ENCODE measurements around the gene CACNA1D. TPM values are rescaled to one million over a fixed set of nuclear protein-coding genes. Genes with fewer than 3 reads are reported as not detected.

Gene CACNA1D
- total and polyA plus RNA-seq, 2 experiments from 2014 or later, result 5.2 to 27.8 TPM

DNA sequence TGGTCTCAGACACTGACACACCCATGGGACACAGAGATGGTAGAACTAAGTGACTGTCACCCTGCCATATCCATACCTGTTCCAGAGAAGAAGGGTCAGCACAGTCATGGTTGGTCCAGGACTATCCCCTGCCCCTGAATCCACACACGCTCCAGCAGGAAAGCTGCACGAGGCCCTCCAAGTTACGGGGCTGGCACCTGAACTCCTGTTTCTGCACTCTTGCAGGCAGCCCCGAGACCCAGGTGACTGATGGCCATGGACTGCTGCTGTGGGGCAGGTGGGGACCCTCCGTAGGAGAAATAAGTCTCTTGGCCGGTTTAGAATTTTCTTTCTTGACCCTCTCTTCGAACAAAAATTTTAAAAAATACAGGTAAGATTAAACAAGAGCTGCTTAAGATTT is 321.2 kb downstream of the CACNA1D start:
- H3K36me3 ChIP-seq (replicated peaks; ENCODE audit: insufficient read depth, low read depth), result no peaks in the 10 kb centered on the region
- TF ChIP-seq, protein P1, sequence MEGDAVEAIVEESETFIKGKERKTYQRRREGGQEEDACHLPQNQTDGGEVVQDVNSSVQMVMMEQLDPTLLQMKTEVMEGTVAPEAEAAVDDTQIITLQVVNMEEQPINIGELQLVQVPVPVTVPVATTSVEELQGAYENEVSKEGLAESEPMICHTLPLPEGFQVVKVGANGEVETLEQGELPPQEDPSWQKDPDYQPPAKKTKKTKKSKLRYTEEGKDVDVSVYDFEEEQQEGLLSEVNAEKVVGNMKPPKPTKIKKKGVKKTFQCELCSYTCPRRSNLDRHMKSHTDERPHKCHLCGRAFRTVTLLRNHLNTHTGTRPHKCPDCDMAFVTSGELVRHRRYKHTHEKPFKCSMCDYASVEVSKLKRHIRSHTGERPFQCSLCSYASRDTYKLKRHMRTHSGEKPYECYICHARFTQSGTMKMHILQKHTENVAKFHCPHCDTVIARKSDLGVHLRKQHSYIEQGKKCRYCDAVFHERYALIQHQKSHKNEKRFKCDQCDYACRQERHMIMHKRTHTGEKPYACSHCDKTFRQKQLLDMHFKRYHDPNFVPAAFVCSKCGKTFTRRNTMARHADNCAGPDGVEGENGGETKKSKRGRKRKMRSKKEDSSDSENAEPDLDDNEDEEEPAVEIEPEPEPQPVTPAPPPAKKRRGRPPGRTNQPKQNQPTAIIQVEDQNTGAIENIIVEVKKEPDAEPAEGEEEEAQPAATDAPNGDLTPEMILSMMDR (IDR thresholded peaks at IDR 0.05; ENCODE audit: poor library complexity), result no peak
- TF ChIP-seq EZH2phosphoT487 (IDR thresholded peaks at IDR 0.05; ENCODE audit: low read depth, severe bottlenecking, unreplicated experiment), result no peak
- no peak for TF ChIP-seq EZH2 (IDR thresholded peaks at IDR 0.05; ENCODE audit: borderline replicate concordance)
- no peaks in the 10 kb centered on the region for H3K79me2 ChIP-seq
- no peak overlapping the region for H3K4me2 ChIP-seq
- H3K27me3 ChIP-seq, result no peaks in the 10 kb centered on the region
- no peaks in the 10 kb centered on the region for H4K20me1 ChIP-seq (ENCODE audit: insufficient read depth, poor library complexity, severe bottlenecking)
- peaks cover 7% of the 10 kb centered on the region for H3K4me1 ChIP-seq (ENCODE audit: insufficient read depth)
- DNase-seq (ENCODE audit: low spot score), result no peak
- no peaks in the 10 kb centered on the region for H3K9me2 ChIP-seq (replicated peaks; ENCODE audit: insufficient read depth)
- H3K9me3 ChIP-seq (ENCODE audit: low read depth), result no peaks in the 10 kb centered on the region
- H3K4me3 ChIP-seq, result no peak overlapping the region
- no peak overlapping the region for H2AFZ ChIP-seq
- 93% methylated on average over 7 of the region's 7 CpGs for WGBS (ENCODE audit: low lambda C conversion rate, missing lambda C conversion rate)
- H3K27ac ChIP-seq, result no peak overlapping the region

DNA sequence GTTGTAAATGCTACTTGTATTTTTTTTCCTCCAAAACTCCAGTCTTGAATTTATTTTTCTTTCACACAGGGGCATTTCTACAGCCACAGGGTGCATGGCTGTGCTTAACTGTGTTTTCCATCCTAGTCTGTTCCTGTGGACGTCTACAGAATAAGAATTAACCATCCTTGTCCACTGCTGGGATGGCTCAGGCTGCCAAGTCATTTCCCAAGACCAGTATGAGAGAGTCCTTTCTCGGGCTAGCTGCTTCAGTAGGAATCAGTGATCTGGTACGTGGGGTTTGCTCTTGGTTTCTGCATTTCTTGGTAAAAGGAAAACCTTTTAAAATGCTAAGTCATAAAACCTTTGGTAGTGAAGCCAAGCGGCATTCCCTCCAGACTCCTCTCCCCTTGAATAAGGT is 322.0 kb downstream of the CACNA1D start:
- no peaks in the 10 kb centered on the region for H3K27me3 ChIP-seq
- H3K4me2 ChIP-seq, result no peak overlapping the region
- H3K4me1 ChIP-seq (ENCODE audit: insufficient read depth), result peaks cover 7% of the 10 kb centered on the region
- H3K79me2 ChIP-seq, result no peaks in the 10 kb centered on the region
- 93% methylated on average over 4 of the region's 4 CpGs for WGBS (ENCODE audit: low lambda C conversion rate, missing lambda C conversion rate)
- TF ChIP-seq EZH2phosphoT487 (IDR thresholded peaks at IDR 0.05; ENCODE audit: low read depth, severe bottlenecking, unreplicated experiment) (no peak), EZH2 (IDR thresholded peaks at IDR 0.05; ENCODE audit: borderline replicate concordance) (no peak)
- TF ChIP-seq, protein P1 (IDR thresholded peaks at IDR 0.05; ENCODE audit: poor library complexity), result no peak
- H3K4me3 ChIP-seq, result no peak overlapping the region
- no peak overlapping the region for H2AFZ ChIP-seq
- H4K20me1 ChIP-seq (ENCODE audit: insufficient read depth, poor library complexity, severe bottlenecking), result no peaks in the 10 kb centered on the region
- H3K9me3 ChIP-seq (ENCODE audit: low read depth), result no peaks in the 10 kb centered on the region
- H3K36me3 ChIP-seq (replicated peaks; ENCODE audit: insufficient read depth, low read depth), result no peaks in the 10 kb centered on the region
- DNase-seq (ENCODE audit: low spot score), result no peak
- H3K27ac ChIP-seq, result no peak overlapping the region
- H3K9me2 ChIP-seq (replicated peaks; ENCODE audit: insufficient read depth), result no peaks in the 10 kb centered on the region

DNA sequence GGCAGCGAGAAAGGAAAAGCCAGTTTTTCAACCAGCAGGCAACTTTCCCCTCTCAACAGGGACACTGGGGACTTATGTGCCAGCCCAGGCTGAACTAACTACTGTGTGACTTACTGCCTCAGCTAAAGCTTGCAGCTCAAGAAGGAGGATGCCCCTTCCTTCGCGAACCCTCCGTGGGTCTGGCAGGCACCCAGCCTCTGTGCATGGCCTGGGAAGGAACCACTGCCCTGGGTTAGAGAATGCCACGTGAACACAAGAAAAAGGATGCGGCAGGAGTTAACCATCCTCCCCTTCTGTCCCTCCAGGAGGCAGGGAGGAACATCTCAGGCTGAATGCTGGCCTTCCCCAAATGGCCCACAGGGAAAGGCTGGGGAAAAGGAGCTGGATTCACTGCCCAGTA is 322.8 kb downstream of the CACNA1D start:
- Histone ChIP-seq H2AFZ (no peak overlapping the region), H3K4me3 (no peak overlapping the region), H3K36me3 (replicated peaks; ENCODE audit: insufficient read depth, low read depth) (no peaks in the 10 kb centered on the region), H3K9me2 (replicated peaks; ENCODE audit: insufficient read depth) (no peaks in the 10 kb centered on the region), H3K9me3 (ENCODE audit: low read depth) (no peaks in the 10 kb centered on the region), H3K27ac (no peak overlapping the region), H3K79me2 (no peaks in the 10 kb centered on the region), H3K27me3 (no peaks in the 10 kb centered on the region), H3K4me1 (ENCODE audit: insufficient read depth) (peaks cover 7% of the 10 kb centered on the region), H4K20me1 (ENCODE audit: insufficient read depth, poor library complexity, severe bottlenecking) (no peaks in the 10 kb centered on the region), H3K4me2 (no peak overlapping the region)
- 95% methylated on average over 6 of the region's 6 CpGs for WGBS (ENCODE audit: low lambda C conversion rate, missing lambda C conversion rate)
- TF ChIP-seq EZH2phosphoT487 (IDR thresholded peaks at IDR 0.05; ENCODE audit: low read depth, severe bottlenecking, unreplicated experiment), result no peak
- TF ChIP-seq EZH2 (IDR thresholded peaks at IDR 0.05; ENCODE audit: borderline replicate concordance), result no peak
- TF ChIP-seq, protein P1 (IDR thresholded peaks at IDR 0.05; ENCODE audit: poor library complexity), result no peak
- DNase-seq (ENCODE audit: low spot score), result no peak

DNA sequence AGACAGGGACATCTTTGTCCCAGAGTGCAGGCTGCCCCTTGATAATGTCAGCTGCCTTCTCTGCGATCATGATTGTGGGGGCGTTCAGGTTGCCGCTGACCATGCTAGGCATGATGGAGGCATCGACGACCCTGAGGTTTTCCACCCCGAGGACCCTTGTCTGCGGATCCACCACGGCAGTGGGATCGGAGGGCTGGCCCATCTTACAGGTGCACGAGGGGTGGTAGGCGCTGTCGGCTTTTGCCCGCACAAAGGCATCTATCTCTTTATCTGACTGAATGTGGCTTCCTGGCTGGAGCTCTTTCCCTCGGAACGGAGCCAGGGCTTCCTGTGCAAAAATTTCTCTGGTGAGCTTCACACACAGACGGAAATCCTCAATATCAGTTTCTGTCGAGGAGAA is 323.4 kb downstream of the CACNA1D start:
- no peak for DNase-seq (ENCODE audit: low spot score)
- H3K36me3 ChIP-seq (replicated peaks; ENCODE audit: insufficient read depth, low read depth), result no peaks in the 10 kb centered on the region
- H4K20me1 ChIP-seq (ENCODE audit: insufficient read depth, poor library complexity, severe bottlenecking), result no peaks in the 10 kb centered on the region
- H3K27me3 ChIP-seq, result no peaks in the 10 kb centered on the region
- H3K79me2 ChIP-seq, result no peaks in the 10 kb centered on the region
- 95% methylated on average over 17 of the region's 17 CpGs for WGBS (ENCODE audit: low lambda C conversion rate, missing lambda C conversion rate)
- H3K9me3 ChIP-seq (ENCODE audit: low read depth), result no peaks in the 10 kb centered on the region
- no peak overlapping the region for H2AFZ ChIP-seq
- H3K4me1 ChIP-seq (ENCODE audit: insufficient read depth), result peaks cover 7% of the 10 kb centered on the region
- no peak overlapping the region for H3K27ac ChIP-seq
- no peak for TF ChIP-seq EZH2phosphoT487 (IDR thresholded peaks at IDR 0.05; ENCODE audit: low read depth, severe bottlenecking, unreplicated experiment)
- TF ChIP-seq, protein P1 (IDR thresholded peaks at IDR 0.05; ENCODE audit: poor library complexity), result no peak
- no peak for TF ChIP-seq EZH2 (IDR thresholded peaks at IDR 0.05; ENCODE audit: borderline replicate concordance)
- no peak overlapping the region for H3K4me3 ChIP-seq
- H3K9me2 ChIP-seq (replicated peaks; ENCODE audit: insufficient read depth), result no peaks in the 10 kb centered on the region
- no peak overlapping the region for H3K4me2 ChIP-seq
